Measurements from ENCODE around the gene ZWILCH. TPM values are rescaled to one million over a fixed set of nuclear protein-coding genes. Genes with fewer than 3 reads are reported as not detected.

The ZWILCH gene
- total RNA-seq, 4 donors from 2014 or later, result 2.4 to 26.1 (median 7.0) TPM

DNA sequence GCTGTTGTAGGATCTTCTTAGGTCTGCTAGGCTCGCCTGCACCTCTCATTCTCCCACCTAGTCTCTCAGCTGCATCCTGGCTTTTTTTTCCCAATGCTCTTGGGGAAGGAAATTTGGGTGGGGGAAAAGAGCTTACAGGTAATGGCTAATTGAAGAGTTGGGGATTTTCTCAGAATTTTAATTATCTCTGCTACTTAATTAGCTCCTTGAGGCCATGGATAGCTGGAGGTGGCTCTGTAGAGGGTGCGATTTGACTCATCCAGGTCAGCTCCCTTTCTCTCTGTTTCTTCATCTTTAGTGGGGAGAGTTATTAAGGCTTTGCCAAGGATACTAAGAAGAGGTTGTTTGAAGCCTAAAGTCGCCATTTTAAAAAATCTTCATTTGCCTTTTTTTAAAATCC is 30.2 kb upstream of the ZWILCH start:
- H3K9me3 ChIP-seq, result no peaks in the 10 kb centered on the region
- intact Hi-C loops (cut with DNase I; ENCODE audit: low total_unique reads), result no loop called here
- DNase-seq, result no peak
- no peak overlapping the region for H3K4me3 ChIP-seq
- H3K27ac ChIP-seq, result no peak overlapping the region
- H3K4me1 ChIP-seq, result no peaks in the 10 kb centered on the region
- no peaks in the 10 kb centered on the region for H3K36me3 ChIP-seq
- TF ChIP-seq POLR2A (IDR thresholded peaks at IDR 0.05), result no peak
- TF ChIP-seq, protein P1, sequence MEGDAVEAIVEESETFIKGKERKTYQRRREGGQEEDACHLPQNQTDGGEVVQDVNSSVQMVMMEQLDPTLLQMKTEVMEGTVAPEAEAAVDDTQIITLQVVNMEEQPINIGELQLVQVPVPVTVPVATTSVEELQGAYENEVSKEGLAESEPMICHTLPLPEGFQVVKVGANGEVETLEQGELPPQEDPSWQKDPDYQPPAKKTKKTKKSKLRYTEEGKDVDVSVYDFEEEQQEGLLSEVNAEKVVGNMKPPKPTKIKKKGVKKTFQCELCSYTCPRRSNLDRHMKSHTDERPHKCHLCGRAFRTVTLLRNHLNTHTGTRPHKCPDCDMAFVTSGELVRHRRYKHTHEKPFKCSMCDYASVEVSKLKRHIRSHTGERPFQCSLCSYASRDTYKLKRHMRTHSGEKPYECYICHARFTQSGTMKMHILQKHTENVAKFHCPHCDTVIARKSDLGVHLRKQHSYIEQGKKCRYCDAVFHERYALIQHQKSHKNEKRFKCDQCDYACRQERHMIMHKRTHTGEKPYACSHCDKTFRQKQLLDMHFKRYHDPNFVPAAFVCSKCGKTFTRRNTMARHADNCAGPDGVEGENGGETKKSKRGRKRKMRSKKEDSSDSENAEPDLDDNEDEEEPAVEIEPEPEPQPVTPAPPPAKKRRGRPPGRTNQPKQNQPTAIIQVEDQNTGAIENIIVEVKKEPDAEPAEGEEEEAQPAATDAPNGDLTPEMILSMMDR (IDR thresholded peaks at IDR 0.05), result no peak
- H3K27me3 ChIP-seq, result no peaks in the 10 kb centered on the region

DNA sequence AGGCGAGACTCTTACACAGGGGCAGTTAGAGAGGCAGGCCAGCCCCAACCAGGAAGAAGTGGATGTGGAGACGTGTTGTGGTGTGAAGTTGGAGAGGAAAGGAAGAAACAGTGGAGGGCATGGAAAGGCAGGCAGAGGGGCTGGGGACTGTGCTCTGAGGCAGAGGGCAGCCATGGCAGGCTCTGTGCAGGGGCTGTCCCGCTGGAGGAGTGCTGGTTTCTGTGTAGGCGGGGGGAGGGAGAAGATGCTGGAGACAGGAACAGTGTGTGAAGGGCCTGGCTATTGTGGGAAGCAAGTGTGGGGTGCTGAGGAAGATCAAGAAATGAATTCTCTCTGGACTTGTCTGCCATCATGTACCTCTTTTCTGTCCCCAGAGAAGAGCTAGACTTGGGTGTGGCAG is 28.6 kb upstream of the ZWILCH start:
- Histone ChIP-seq H3K4me1 (no peaks in the 10 kb centered on the region), H3K36me3 (no peaks in the 10 kb centered on the region), H3K9me3 (no peaks in the 10 kb centered on the region), H3K27ac (no peak overlapping the region), H3K27me3 (no peaks in the 10 kb centered on the region), H3K4me3 (no peak overlapping the region)
- no peak for DNase-seq
- TF ChIP-seq, protein P1 (IDR thresholded peaks at IDR 0.05), result no peak
- TF ChIP-seq POLR2A (IDR thresholded peaks at IDR 0.05), result no peak
- intact Hi-C loops (cut with DNase I; ENCODE audit: low total_unique reads), result no loop called here

DNA sequence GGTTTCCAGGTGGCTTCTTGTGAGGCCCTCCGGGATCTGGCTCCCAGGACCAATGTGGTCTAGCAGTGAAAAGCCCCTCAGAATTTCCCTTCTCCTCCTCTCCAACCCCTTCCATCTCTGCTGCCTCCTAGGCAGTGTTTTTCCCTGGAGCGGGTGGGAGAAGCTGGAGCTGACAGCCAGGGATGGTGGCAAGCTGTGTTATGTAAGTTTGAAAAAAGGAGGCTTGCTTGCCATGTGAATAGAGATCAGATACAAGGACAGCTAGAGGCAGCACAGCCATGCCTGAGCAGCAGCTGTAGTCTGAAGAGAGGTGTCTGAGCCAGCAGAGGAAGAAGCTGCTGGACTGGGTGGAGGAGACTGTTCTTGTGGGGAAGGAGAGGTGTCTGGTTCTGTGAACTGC is 28.1 kb upstream of the ZWILCH start:
- Histone ChIP-seq H3K27ac (no peak overlapping the region), H3K4me1 (no peaks in the 10 kb centered on the region), H3K36me3 (no peaks in the 10 kb centered on the region), H3K27me3 (no peaks in the 10 kb centered on the region), H3K4me3 (no peak overlapping the region), H3K9me3 (no peaks in the 10 kb centered on the region)
- intact Hi-C loops (cut with DNase I; ENCODE audit: low total_unique reads), result no loop called here
- DNase-seq, result no peak
- TF ChIP-seq, protein P1 (IDR thresholded peaks at IDR 0.05), result no peak
- TF ChIP-seq POLR2A (IDR thresholded peaks at IDR 0.05), result no peak

DNA sequence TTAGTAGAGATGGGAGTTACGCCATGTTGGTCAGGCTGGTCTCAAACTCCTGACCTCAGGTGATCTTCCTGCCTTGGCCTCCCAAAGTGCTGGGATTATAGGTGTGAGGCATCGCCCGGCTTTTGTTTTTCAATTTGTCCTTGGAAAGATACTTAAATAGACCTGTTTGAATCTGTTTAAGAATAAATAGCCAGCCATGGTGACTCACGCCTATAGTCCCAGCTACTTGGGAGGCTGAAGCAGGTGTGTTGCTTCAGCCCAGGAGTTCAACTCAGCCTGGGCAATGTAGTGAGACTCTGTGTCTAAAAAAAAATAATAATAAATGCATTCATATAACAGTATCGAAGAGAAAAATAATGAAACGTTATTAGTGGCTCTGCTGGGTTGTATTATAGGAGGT is 24.9 kb upstream of the ZWILCH start:
- Histone ChIP-seq H3K4me3 (no peak overlapping the region), H3K4me1 (no peaks in the 10 kb centered on the region), H3K36me3 (no peaks in the 10 kb centered on the region), H3K9me3 (no peaks in the 10 kb centered on the region), H3K27me3 (no peaks in the 10 kb centered on the region), H3K27ac (no peak overlapping the region)
- DNase-seq, result no peak
- intact Hi-C loops (cut with DNase I; ENCODE audit: low total_unique reads), result no loop called here
- TF ChIP-seq, protein P1 (IDR thresholded peaks at IDR 0.05), result no peak
- TF ChIP-seq POLR2A (IDR thresholded peaks at IDR 0.05), result no peak

DNA sequence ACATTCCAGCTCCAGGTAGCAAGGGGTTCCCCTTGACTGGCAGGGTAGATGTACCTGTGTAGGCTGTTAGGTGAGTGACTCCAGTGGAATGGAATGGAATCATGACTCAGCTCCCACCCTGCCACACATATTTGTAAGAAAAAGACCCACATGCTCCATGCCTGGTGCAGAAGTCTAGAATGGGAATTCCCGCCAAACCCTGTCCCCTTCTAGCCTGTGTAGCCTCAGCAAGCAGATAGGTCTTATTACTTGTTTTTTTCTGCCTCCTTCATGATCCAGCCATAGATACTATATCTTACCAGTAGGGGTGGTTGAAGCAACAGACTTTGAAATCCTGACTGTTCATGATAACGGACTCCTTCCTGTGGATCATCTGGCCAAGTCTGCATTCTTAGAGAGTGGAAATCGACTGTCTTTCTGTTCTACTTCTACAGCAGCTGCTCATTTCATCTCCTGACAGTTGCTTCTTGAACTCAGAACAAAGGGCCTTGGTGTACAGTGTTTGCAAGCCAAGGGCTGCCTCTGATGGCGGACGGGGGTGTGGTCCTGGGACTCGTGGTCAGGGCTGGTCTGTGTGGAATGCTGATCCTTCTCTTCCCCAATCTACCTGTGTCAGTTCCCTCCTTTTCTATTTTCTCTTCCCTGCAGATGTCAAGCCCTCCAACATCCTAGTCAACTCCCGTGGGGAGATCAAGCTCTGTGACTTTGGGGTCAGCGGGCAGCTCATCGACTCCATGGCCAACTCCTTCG is 23.8 kb upstream of the ZWILCH start:
- no peaks in the 10 kb centered on the region for H3K27me3 ChIP-seq
- no peak for TF ChIP-seq POLR2A (IDR thresholded peaks at IDR 0.05)
- TF ChIP-seq, protein P1 (IDR thresholded peaks at IDR 0.05), result no peak
- H3K27ac ChIP-seq, result no peak overlapping the region
- no peak overlapping the region for H3K4me3 ChIP-seq
- H3K9me3 ChIP-seq, result no peaks in the 10 kb centered on the region
- H3K4me1 ChIP-seq, result no peaks in the 10 kb centered on the region
- no peak for DNase-seq
- no peaks in the 10 kb centered on the region for H3K36me3 ChIP-seq
- intact Hi-C loops (cut with DNase I; ENCODE audit: low total_unique reads), result no loop called here
